WI38 (cell line): ENCODE data around the gene SDK2.

Experiments
- H3K4me3 ChIP-seq: 2 replicates; pipeline ENCODE4 v1.5.1; 2011; ENCODE audit warnings: low read depth, mild to moderate bottlenecking, control low read depth, low read length
- TF ChIP-seq, protein P1 (sequence below): IDR thresholded peaks from 2 replicates; pipeline ENCODE4 v1.5.1; 2012; ENCODE audit warnings: low read depth, mild to moderate bottlenecking, control low read depth, low read length

The SDK2 gene

DNA sequence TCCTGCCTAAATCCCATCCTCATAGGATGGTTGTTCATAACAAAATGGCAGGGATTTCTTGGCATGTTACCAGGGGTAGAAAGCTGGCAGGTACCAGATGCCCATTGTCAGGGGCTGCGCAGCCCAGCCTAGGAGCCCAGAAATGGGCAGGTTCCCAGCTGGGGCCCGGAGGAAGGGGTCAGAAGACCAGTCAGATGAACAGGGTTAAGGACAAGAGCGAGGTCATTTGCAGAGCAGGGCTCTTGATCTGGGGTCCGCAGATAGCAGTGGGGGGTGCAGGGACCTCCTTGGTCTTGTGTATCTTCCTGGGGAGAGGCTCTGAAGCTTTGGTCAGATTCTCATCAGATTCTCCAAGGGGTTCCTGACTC lies 280.1 kb downstream of the SDK2 start:
- H3K4me3 ChIP-seq = no peak overlapping the region
- TF ChIP-seq, protein P1, sequence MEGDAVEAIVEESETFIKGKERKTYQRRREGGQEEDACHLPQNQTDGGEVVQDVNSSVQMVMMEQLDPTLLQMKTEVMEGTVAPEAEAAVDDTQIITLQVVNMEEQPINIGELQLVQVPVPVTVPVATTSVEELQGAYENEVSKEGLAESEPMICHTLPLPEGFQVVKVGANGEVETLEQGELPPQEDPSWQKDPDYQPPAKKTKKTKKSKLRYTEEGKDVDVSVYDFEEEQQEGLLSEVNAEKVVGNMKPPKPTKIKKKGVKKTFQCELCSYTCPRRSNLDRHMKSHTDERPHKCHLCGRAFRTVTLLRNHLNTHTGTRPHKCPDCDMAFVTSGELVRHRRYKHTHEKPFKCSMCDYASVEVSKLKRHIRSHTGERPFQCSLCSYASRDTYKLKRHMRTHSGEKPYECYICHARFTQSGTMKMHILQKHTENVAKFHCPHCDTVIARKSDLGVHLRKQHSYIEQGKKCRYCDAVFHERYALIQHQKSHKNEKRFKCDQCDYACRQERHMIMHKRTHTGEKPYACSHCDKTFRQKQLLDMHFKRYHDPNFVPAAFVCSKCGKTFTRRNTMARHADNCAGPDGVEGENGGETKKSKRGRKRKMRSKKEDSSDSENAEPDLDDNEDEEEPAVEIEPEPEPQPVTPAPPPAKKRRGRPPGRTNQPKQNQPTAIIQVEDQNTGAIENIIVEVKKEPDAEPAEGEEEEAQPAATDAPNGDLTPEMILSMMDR = no peak

GRCh38 chr17:73363442-73364154 lies 280.6 kb downstream of the SDK2 start:
- TF ChIP-seq, protein P1 = no peak
- H3K4me3 ChIP-seq = no peak overlapping the region

DNA sequence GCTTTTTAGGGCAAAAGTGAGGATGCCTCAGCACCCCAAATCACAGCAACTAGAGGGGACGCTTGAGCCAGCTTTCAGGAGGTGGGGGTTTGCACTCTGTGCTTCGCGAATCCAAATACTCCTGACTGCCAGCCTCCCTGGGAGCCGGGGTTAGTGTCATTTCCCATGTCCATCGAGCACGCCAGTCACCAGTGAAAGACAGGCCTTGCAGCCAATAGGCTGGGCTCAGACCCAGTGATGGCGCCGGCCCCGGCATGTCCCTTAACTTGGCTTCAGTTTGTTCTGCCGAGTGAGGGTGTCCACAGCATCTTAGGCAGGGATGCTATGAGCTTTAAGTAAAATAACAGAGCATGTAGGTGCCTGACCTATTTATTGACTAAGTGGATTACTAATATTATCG lies 281.5 kb downstream of the SDK2 start:
- no peak overlapping the region for H3K4me3 ChIP-seq
- TF ChIP-seq, protein P1 = no peak

DNA sequence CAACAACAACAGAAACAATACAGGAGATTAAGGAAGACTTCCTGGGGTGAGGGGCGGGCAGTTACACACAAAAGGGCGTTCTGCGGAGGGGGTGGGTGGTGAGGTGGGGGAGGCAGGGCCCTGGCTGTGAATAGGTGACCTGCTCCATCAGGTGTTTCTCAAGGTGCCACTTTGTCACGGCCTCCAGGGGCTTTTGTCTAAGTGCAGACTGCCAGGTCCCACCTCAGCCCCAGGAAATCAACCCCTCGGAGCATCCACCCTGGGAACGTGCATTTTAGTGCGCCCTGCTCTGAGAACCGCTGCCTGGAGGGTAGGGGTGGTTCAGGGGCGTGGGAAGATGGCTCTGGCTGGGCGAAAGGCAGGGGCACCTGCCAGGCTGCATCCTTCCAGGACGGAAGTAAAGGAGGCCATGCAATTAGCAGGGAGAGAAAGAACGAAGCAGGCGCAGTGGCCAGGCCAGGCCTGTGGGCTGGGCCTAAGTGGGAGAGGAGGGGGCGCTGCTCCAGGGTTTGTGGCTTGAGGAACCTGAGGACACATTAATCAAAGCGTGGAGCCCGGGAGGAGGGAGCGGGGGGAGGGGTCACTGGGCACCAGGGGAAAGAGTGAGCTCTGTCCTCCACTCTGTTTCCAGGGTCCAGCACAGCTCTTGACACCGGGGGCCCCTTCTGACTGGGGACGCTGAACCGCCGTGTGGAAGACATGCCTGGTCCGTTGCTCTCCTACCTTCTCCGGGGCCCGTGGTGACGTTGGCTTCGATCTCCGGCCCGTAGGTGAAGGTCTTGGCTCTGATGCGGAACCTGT lies 283.1 kb downstream of the SDK2 start:
- H3K4me3 ChIP-seq = no peak overlapping the region
- TF ChIP-seq, protein P1 = no peak

GRCh38 chr17:73359987-73360410 lies 284.2 kb downstream of the SDK2 start:
- TF ChIP-seq, protein P1 = no peak
- H3K4me3 ChIP-seq = no peak overlapping the region

DNA sequence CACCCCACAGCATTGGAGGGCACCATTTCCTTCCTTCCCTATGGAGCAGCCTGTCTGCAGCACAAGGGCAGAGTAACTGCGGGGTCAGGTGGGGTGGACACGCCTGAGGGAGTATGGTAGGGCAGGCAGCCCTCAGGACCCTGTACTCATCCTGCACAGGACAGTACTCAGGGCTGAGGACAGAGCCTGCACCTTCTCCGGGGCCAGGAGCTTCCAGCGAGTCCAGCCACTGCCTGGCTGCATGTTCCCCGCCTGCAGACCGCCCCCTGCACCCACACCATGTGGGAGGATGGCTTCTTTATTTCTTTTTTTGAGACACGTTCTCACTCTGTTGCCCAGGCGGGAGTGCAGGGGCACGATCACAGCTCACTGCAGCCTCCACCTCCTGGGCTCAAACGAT lies 284.9 kb downstream of the SDK2 start:
- H3K4me3 ChIP-seq = no peak overlapping the region
- TF ChIP-seq, protein P1 = no peak

DNA sequence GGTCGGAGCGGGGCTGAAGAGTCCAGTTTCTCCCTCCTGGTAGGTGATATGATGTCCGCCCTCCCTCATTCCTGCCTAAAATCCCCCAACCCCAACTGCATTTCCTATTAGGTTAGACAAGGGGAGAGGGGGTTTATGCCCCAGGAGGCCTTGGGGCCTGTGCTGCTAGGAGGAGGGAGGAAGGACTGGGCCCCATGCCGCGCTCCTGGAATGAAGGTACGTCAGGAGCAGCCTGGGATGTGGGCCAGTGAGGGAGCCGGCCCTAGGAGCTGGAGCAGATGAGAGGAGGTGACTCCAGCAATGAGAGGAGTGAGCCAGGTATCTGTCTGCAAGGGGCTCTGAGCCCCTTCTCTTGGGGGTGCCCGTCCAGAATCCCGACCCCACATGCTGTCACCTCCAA lies 285.6 kb downstream of the SDK2 start:
- TF ChIP-seq, protein P1 = no peak
- no peak overlapping the region for H3K4me3 ChIP-seq
